ENCODE results near the gene ZNF335. TPM values are rescaled to one million over a fixed set of nuclear protein-coding genes. Genes with fewer than 3 reads are reported as not detected.

Gene ZNF335
- total RNA-seq, 1 donor from 2014 or later = 7.6 TPM

- DNase-seq (ENCODE audit: low spot score) = no peak
Measured at GRCh38 chr20:45972500-45973183, 639 bp upstream of the ZNF335 start.

GRCh38 chr20:45971425-45971674, 653 bp downstream of the ZNF335 start:
- ATAC-seq = no peak
- DNase-seq (ENCODE audit: low spot score) = no peak

More at GRCh38 chr20:45972500-45973183, 639 bp upstream of the ZNF335 start:
- no peak for ATAC-seq

GRCh38 chr20:45970646-45971424, 1.2 kb downstream of the ZNF335 start:
- ATAC-seq (peak; percentile 20), DNase-seq (ENCODE audit: low spot score) (peak; percentile 59)

- ATAC-seq (no peak), DNase-seq (ENCODE audit: low spot score) (peak; percentile 44)
Measured at GRCh38 chr20:45969712-45970634, 2.0 kb downstream of the ZNF335 start.

GRCh38 chr20:45968801-45969711, 2.9 kb downstream of the ZNF335 start:
- ATAC-seq (no peak), DNase-seq (ENCODE audit: low spot score) (peak; percentile 43)

- DNase-seq (ENCODE audit: low spot score) (peak; percentile 45), ATAC-seq (no peak)
Measured at GRCh38 chr20:45968081-45968671, 3.8 kb downstream of the ZNF335 start.

- ATAC-seq = no peak
- DNase-seq (ENCODE audit: low spot score) = peak; percentile 43
Measured at GRCh38 chr20:45967551-45968080, 4.4 kb downstream of the ZNF335 start.

- DNase-seq (ENCODE audit: low spot score) = peak; percentile 14
- ATAC-seq = no peak
Measured at GRCh38 chr20:45965169-45966002, 6.6 kb downstream of the ZNF335 start.

- DNase-seq (ENCODE audit: low spot score) (no peak), ATAC-seq (no peak)
Measured at GRCh38 chr20:45964006-45964400, 8.0 kb downstream of the ZNF335 start.

GRCh38 chr20:45963059-45964005, 8.7 kb downstream of the ZNF335 start:
- no peak for DNase-seq (ENCODE audit: low spot score)
- peak; percentile 81 for ATAC-seq

GRCh38 chr20:45962031-45962755, 9.8 kb downstream of the ZNF335 start:
- no peak for ATAC-seq
- no peak for DNase-seq (ENCODE audit: low spot score)

- ATAC-seq (no peak), DNase-seq (ENCODE audit: low spot score) (no peak)
Measured at GRCh38 chr20:45959956-45960630, 11.9 kb downstream of the ZNF335 start.

- ATAC-seq = no peak
- no peak for DNase-seq (ENCODE audit: low spot score)
Measured at GRCh38 chr20:45959126-45959525, 12.9 kb downstream of the ZNF335 start.

GRCh38 chr20:45958593-45958992, 13.4 kb downstream of the ZNF335 start:
- no peak for DNase-seq (ENCODE audit: low spot score)
- no peak for ATAC-seq

- ATAC-seq = no peak
- DNase-seq (ENCODE audit: low spot score) = no peak
Measured at GRCh38 chr20:45957021-45957941, 14.7 kb downstream of the ZNF335 start.
